HG02943 (cell line): ENCODE measurements around the gene ZNF429.
"Not testable (repeated sequence)": the region's sequence is repeated elsewhere in the genome, so short reads cannot be mapped to it uniquely, and the experiment has no call there.

Source experiments
- ATAC-seq: cut with Tn5 transposase; IDR thresholded peaks from one replicate; pipeline ENCODE4 v1.9.1; 2021; ENCODE audit warnings: mild to moderate bottlenecking, low read depth, moderate library complexity; ENCODE audit not compliant: unreplicated experiment

The ZNF429 gene

DNA sequence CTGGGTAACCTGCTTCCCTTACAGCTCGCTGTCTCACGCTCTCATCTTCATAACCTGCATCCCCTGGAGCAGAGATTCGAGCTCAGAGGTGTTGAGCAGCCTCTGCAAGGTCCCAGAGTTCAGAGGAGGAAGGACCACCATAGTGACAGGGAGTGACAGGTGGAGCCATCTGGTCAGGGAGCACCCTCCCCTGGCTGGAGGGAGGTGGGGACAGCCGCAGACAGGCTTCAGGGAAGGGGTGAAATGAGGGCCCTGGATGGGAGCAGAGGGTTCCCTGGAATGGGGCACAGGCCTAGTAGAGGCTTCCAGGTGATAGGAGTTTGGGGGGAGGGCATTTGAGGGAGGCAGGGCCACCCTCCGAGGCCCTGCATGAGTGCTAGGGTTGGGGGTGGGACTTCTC, 82.1 kb downstream of the ZNF429 start:
- no peak for ATAC-seq

DNA sequence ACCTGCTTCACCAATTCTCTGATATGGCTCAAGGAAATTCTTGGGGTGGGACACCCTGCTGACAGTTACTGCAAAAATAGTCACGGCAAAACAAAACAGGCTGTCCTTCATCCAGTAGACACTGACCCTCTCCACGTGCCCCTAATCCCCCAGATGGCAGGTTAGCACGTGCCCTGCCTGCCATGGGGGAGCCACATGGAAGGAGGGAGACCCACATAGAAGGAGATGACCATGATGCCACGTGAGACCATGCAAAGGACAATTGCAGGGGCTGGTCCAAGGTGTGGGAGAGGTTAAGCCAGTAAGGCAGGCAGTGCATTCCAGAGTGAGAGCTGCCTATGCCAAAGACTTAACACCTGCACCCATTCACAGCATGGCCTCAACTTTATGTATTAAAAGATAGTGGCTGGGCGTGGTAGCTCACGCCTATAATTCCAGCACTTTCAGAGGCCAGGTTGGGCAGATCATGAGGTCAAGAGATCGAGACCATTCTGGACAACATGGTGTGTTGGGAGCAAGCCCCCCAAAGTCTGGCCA, 82.7 kb downstream of the ZNF429 start:
- ATAC-seq: no peak

DNA sequence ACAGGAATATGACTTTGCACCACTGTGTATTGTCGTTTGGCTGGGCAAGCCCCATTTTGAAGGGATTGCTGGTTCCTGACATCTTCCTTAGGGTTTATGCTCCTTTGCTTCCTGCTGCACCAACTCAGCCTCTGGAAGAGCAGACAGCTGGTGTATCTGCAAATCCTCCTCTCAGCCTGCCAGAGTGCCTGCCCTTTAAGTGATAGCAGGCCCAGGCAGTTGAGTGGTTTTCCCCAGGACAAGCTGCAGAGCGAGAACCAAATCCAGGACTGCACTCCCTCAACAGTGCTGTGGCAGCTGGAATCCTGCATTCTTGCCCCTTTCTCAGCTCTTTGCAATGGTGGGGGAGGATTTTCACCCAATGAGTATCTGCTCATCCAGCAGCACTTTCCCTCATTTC, 85.5 kb downstream of the ZNF429 start:
- ATAC-seq: no peak

DNA sequence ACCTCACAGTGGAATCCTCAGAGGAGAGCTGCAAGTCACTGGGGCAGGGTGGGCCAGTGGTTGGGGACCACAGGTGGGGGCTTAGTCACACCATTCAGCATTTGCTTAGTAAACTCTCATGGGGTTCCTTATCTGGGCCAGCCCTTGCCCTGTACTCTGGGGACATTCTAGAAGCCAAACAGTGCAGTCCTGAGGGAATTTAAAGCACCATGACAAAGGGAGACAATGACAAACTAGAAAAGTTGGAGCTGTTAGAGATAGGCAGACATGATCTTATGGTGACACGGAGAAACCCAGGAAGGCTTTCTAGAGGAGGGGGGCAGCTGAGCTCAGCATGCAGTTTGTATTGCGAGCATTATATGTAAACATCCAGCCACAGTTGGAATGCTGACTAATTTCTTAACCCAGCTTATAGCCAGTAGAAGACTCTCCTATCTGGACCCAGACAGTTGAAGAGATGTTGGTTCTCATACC, 87.6 kb downstream of the ZNF429 start:
- ATAC-seq: no peak

DNA sequence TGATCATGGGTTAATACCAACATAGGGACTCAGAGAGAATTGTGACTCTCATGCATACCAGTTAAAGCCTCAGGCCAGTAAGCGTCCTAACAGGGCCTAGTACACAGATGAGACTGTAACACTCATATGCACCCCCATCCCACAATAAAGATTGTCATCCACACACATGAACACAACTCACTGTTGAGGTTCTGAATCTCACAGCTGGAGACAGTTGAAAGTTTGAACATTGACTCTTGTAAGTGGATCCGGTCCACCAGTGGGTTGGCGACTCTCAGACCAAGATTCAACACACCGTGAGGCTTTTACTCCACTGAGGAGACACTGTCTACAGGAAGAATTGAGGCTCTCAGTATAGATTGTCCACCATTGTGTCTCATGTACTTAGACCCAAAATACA, 88.1 kb downstream of the ZNF429 start:
- no peak for ATAC-seq

DNA sequence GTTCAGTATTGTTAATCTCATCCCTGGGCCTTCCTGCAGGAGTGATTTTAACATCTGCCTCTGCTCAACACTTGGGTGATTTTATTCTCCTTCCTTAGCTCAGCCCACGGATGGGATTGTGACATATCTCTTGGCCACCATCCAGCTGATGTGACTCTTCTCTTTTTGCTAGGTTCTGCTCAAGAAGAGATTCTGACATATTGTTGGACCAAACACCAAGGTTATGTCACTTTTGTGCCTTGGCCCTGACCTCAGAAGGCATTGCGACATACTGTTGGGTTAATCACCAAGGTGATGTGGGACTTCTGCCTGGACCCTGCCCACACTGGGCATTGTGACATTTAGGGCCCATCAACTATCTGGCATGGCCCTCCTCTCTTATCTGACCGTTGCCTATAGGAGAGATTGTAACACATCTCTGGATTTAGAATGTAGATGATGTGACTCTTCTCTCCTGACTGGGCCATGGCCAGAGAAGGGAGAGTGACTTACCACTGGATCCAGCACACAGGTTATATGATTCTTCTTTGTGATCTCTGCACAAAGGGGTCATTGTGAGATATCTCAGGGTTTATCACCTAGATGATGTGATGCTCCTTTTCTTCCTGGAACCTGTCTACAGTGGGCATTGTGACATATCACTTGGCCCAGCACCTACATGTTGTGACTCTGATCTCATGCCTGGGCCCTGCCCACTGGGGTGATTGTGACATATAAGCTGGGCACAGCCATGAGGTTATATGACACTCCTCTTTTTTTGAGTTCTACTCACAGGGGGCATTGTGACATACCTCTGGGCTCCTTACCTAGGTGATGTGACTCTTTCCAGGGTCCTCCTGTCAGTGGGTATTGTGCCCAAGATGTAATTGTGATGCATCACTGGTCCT, 88.8 kb downstream of the ZNF429 start:
- no peak for ATAC-seq

DNA sequence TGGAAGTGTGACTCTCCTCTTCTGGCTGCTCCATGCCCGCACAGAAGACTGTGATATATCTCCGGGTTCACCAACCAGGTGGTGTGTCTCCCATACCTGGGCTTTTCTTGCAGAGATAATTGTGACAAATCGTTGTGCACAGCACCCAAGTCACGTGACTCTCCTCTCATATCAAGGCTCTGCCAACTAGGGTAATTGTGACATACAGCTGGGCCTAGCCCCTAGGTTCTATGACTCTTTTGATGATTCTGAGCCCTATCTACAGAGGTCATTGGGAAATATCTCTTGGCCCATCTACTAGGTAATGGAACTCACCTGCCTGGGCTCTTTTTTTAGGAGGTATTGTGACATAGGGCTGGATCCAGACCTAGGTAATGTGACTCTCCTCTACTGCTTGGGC, 89.8 kb downstream of the ZNF429 start:
- no peak for ATAC-seq

- ATAC-seq: no peak
Measured at GRCh38 chr19:21602082-21602658, 96.8 kb downstream of the ZNF429 start.

DNA sequence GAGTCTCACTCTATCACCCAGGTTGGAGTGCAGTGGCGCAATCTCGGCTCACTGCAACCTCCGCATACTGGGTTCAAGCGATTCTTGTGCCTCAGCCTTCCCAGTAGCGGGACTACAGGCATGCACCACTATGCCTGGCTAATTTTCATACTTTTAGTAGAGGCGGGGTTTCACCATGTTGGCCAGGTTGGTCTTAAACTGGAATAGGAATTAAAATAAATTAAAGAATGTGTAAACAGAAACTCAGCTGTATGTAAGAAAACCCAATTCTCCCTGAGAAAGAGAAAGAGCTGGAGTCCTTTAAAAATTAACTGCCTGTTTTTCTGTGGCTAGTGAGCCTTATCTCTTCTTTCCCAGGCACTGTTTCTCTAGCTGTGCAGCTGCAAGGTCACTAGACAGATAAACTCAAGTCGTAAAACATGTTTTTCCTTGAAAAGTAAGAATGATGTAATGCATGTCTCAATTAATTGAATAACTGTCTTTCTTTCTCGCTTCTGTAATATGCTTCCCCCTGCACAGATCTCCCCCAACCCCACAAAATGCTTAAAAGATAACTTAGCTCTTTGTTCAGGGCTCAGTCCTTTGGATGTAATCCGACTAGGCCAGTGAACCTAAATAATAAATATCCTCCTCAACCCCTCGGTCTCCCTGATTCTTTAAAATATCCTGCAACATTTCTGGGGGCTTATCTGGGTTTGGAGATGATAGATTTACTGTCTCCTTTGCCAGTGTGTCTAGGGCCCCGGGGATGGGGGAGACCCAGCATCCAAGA, 97.4 kb downstream of the ZNF429 start:
- not testable (repeated sequence) for ATAC-seq

DNA sequence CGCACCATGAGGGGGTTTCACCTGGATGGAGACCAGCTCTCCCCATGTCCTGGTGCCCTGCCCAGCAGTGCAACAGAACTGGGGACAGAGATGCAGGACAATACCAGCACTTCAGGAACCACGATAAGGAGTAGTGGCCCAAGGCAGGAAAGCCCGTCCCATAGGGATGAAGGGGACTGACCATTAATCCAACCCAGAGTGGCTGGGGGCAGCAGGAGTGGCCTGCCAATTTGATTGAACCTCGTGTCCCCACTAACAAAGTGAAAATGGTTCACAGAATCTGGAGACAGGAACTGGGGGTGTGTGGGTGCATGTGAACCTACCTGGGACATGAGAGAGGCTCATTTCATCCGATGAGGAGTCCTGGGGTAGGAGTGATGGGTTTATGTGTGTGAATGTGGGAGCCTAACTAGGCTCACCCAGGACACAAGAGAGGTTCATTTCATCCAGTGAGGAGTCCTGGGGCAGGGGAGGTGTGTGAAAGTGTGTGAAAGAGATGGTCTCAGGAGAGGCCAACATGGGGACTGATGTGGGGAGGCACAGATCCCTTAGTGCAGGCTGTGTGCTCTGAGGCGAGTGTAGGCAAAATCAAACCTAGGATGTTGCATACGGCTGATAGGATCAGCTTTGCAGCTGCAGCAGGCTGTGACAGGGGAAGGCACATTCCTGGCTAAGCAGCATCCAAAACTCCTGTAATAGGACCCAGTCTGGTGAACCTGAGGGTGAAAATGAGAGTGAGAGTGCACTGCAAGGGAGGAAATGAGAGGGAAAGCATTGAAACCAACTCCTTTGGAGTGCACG, 98.2 kb downstream of the ZNF429 start:
- ATAC-seq: no peak

GRCh38 chr19:21604351-21604926, 99.0 kb downstream of the ZNF429 start:
- ATAC-seq: no peak
